NB4 (cell line): ENCODE data around the gene MPG.

Source experiments
- CTCF ChIP-seq: IDR thresholded peaks from one replicate; pipeline ENCODE4 v1.5.1; 2012; ENCODE audit warnings: low read depth, low read length
- POLR2A ChIP-seq: IDR thresholded peaks from 2 replicates; pipeline ENCODE4 v1.6.1; 2011; ENCODE audit warnings: mild to moderate bottlenecking; ENCODE audit not compliant: insufficient read length; ENCODE audit errors: extremely low read depth

- TF ChIP-seq POLR2A: no peak
- no peak for TF ChIP-seq CTCF
Observed at GRCh38 chr16:114327-114726, 36.3 kb downstream of the MPG start.
